GM19043 (cell line): Measurements from ENCODE around the gene SNX11.
"Not testable (repeated sequence)": the region's sequence is repeated elsewhere in the genome, so short reads cannot be mapped to it uniquely, and the experiment has no call there.

ENCODE experiments used
- ATAC-seq: cut with Tn5 transposase; IDR thresholded peaks from one replicate; pipeline ENCODE4 v1.9.1; 2021; ENCODE audit warnings: low read depth; ENCODE audit not compliant: unreplicated experiment

SNX11 gene

GRCh38 chr17:48107137-48108055, at the start of gene SNX11:
SNX11 (plus strand) TSS chr17:48107766; CDS start chr17:48112044, 4,278 bp downstream.
- peak; percentile 80 for ATAC-seq

GRCh38 chr17:48058393-48059124, 49.0 kb upstream of the SNX11 start:
- ATAC-seq: no peak

- ATAC-seq: no peak
These were observed 48.4 kb upstream of the SNX11 start for GRCh38 chr17:48059125-48059668.

GRCh38 chr17:48060249-48060648, 47.3 kb upstream of the SNX11 start:
- ATAC-seq: no peak

- no peak for ATAC-seq
These were observed 45.3 kb upstream of the SNX11 start for GRCh38 chr17:48062273-48062672.

GRCh38 chr17:48064638-48065037, 42.9 kb upstream of the SNX11 start:
- ATAC-seq: no peak

- no peak for ATAC-seq
These were observed 41.4 kb upstream of the SNX11 start for GRCh38 chr17:48066192-48066591.

- no peak for ATAC-seq
These were observed 40.9 kb upstream of the SNX11 start for GRCh38 chr17:48066656-48067055.

- no peak for ATAC-seq
These were observed 40.3 kb upstream of the SNX11 start for GRCh38 chr17:48067245-48067644.

GRCh38 chr17:48067808-48068207, 39.8 kb upstream of the SNX11 start:
- not testable (repeated sequence) for ATAC-seq

GRCh38 chr17:48068491-48068961, 39.0 kb upstream of the SNX11 start:
- no peak for ATAC-seq

GRCh38 chr17:48070195-48070594, 37.4 kb upstream of the SNX11 start:
- ATAC-seq: no peak

- no peak for ATAC-seq
These were observed 35.9 kb upstream of the SNX11 start for GRCh38 chr17:48071654-48072053.

GRCh38 chr17:48072811-48073210, 34.8 kb upstream of the SNX11 start:
- not testable (repeated sequence) for ATAC-seq

- ATAC-seq: not testable (repeated sequence)
These were observed 33.9 kb upstream of the SNX11 start for GRCh38 chr17:48073566-48074094.

GRCh38 chr17:48074322-48075081, 33.1 kb upstream of the SNX11 start:
- no peak for ATAC-seq

GRCh38 chr17:48077152-48077551, 30.4 kb upstream of the SNX11 start:
- ATAC-seq: not testable (repeated sequence)

GRCh38 chr17:48081858-48082257, 25.7 kb upstream of the SNX11 start:
- no peak for ATAC-seq

- no peak for ATAC-seq
These were observed 22.6 kb upstream of the SNX11 start for GRCh38 chr17:48084932-48085331.
